HTR-8/SVneo (cell line): ENCODE measurements around the gene PCIF1.
"Not testable (repeated sequence)": the region's sequence is repeated elsewhere in the genome, so short reads cannot be mapped to it uniquely, and the experiment has no call there.

ENCODE experiments used
- DNase-seq: peaks from one replicate; pipeline ENCODE4 v3.0.0; 2011; ENCODE audit warnings: low spot score, mixed read lengths; ENCODE audit not compliant: insufficient read length
- FAIRE-seq: peaks from 2 replicates; lab custom pipeline; 2011; peaks lifted over from hg19 to GRCh38; lab: Jason Lieb, UNC

Gene PCIF1

DNA sequence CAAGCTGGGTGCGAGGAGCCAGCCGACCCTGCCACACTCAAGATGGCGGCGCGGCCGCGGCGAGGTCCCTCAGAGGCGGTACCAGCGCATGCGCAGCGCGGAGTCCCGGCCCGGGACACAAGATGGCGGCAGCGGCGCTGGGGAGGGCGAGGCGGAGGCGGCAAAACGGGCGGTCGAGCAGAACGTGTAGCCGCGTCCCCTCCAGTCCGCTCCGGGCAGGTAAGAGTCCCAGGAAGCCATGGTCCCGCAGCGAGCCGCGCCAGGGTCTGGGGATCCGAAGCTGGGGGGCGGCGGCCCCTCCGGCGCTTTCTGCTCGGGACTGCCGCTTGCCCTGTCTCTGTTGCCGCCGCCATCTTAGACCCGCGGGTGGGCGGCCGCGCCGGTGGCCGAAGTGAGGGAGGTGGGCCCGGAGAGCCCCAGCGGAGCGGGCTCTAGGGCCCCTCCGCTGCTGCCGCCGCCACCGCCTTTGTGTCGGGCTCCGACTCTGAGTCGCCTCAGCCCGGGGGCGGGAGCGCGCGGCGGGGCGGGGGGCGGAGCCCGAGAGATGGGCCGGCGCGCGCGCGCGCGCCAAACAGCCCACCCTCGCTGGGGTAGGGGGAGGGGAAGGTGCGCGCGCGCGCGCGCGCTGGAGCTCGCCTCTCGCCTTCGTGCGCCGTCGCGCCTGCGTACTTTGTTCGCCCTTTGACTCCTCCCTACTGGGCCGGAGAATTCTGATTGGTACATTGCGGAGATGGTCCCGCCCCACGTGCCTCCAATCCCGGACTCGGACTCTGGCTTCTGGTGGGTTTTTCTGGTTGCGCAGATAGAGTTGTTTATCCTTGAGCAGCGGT lies at the start of gene PCIF1:
Gene PCIF1, plus strand, starts transcription at position 98 of the 830 bp plus-strand sequence. CDS start 4,317 bp downstream, outside the sequence.
- DNase-seq (peak; percentile 100), FAIRE-seq (peak; percentile 98)

DNA sequence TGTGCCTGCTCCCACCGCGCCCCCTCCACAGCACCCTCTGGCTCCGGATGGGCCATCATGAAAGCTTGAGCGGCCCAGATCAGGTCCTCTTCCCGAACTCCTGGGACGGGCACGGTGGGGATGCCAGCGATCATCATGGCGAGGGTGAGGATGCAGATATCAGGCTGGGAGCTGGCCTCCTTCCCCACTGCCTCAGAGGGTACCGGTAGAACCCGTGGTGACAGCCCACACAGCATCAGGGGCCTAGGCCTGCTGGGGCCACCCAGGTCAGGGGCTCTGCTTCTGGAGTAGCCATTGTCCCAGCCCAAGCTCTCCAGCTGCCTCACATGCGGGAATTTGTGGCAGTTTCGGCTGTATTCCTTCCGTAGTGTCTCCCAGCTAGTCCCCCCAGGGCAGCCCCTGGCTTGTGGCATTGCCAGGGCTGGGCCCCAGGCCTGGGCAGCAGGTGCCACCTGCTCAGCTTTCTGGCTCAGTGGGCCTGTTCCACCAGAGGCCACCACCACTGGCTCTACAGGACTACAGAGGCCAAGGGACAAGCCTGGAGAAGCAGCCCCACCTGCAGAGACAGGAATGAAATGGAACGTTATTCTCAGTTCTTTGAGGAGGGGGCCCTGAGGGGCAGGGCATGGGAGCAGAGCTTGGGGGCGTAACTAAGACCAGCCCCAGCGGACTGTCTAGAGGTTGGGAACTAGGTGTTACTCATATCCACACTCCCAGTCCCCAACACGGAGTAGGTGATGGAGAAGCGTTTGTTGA lies 47.7 kb upstream of the PCIF1 start:
- FAIRE-seq (no peak), DNase-seq (no peak)

DNA sequence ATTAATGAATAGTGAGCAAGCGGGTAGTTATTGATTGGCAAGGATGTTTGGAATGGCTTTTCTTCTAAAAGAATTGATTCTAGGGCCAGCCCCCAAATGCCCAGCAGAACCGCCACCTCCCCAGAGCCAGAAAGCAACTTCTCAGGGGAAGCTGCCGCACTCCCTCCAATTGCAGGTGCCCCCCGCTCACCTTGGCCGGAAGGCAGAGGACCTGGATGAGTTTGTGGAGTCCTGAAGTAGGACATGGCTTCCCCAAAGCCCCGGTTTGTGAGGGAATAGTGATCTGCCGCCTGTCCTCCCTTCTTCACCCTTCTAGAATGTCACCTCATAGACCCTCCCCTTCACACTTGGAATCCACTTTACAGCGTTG lies 47.2 kb upstream of the PCIF1 start, which contains the start of gene SPATA25:
Gene SPATA25, minus strand, starts transcription at position 277 of the 370 bp plus-strand sequence. Its CDS starts 32 bp downstream, at position 245.
- DNase-seq = no peak
- no peak for FAIRE-seq

DNA sequence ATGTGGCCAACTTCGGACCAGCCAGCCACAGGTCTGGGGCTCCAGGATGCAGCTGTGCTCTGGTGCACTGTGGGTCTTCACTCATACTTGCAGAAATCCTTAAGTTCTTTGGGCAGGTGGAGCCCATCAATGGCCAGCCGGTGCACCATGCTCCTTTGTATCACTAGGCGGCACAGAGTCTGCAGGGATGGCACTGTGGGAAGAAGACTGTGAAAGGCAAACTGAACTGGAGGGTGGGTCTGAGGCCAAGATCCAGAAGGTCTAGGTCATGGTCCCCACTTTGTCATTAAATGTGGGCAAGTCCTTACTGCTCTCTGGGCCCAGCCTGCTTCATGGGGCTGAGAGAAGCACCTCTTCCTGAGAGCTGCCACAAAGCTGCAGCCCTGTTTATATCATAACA lies 45.8 kb upstream of the PCIF1 start:
- DNase-seq (no peak), FAIRE-seq (no peak)

DNA sequence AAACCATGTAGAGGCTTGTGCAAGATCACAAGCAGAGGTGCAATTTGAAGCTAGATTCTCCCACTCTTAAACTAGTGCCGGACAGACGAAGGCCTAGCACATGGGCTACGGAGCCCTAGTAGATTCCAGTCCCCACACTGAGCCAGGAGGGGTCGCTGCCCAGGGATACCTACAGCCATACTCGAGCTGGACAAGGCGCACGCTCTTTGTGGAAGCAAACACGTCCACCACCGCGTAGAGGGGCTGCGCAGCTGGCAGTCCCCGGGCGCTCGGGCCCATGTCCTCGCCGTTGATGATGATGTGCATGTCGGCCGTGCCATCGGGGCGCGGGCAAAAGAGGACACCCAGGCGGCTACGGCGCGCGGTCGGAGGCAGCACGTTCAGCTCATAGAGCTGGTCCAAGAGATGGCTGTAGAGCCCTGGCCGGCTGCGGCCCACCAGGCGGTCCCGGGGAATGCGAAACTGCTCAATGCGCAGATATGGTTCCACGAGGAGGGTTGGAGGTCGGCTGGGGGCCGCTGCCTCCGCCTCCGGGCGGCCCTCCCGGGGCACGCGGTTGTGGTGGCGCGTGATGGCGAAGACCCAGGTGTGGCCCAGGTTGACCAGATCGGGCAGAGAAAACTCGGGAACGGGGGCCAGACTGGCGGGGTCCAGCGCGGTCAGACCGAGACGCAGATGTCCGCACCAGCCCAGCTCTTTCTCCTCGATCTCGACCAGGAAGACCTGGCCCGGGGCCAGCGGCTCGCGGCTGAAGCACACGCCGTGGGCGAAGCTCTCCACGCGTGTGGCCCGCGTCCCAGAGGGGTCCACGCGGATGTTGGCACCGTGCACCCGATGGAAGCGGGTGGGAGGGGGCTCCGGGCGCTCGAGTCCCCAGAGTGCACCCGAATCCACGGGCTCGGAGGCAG lies 44.2 kb upstream of the PCIF1 start:
- no peak for DNase-seq
- peak; percentile 76 for FAIRE-seq

DNA sequence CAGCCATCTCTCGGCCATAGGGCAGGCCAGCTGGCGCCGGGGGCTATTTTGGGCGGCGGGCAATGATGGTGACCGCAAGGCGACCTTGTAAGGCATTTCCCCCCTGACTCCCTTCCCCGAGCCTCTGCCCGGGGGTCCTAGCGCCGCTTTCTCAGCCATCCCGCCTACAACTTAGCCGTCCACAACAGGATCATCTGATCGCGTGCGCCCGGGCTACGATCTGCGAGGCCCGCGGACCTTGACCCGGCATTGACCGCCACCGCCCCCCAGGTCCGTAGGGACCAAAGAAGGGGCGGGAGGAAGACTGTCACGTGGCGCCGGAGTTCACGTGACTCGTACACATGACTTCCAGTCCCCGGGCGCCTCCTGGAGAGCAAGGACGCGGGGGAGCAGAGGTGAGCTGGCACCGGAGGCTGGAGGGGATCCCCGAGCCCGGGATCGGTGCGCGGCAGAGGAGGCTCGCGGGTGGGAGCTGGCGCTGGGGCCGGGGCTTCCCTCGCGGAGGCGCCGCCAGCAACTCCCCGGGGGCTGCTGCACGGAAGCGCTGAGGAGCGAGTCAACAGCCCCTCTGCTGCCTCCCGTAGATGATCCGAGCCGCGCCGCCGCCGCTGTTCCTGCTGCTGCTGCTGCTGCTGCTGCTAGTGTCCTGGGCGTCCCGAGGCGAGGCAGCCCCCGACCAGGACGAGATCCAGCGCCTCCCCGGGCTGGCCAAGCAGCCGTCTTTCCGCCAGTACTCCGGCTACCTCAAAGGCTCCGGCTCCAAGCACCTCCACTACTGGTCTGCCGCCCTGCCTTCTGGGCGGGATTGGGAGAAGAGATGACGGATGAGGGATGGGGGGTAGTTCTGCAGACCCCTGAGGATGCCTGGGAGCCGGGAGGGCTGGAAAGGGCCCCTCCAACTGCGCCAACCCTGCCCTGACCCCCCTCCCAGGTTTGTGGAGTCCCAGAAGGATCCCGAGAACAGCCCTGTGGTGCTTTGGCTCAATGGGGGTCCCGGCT lies 43.2 kb upstream of the PCIF1 start, which contains the start of the genes CTSA and NEURL2:
Gene CTSA, plus strand, starts transcription at position 351 of the 999 bp plus-strand sequence. Its CDS starts 234 bp downstream, at position 585.
Gene NEURL2, minus strand, starts transcription at position 224 of the 999 bp plus-strand sequence. Its CDS starts 217 bp downstream, at position 7.
- DNase-seq = peak; percentile 100
- FAIRE-seq = peak; percentile 94

DNA sequence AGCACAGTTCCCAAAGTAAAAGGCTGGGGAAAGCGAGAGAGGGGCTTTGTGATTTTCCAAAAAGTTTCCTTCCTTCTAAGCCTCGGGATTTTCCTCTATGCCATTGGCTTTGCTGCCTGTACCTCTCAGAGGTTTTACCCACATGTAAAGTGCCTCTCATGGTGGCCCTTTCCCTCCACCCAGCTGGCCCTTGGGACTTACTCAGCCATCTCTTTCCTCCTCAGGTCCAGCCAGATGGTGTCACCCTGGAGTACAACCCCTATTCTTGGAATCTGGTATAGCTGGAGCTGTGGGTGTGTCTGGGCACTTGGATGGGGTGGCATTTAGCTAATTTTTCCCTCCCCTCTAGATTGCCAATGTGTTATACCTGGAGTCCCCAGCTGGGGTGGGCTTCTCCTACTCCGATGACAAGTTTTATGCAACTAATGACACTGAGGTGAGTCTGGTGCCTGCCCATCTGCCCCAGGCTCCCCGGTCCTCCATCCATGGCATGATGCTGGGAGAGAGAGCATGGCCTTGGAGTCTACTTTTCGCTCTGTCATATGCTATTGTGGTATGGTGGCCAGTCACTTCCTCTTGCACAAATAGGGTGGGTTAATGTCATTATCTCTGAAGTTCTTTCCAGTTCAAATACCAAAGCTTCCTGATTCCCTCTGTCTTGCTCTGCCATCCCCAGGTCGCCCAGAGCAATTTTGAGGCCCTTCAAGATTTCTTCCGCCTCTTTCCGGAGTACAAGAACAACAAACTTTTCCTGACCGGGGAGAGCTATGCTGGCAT lies 42.2 kb upstream of the PCIF1 start:
- DNase-seq (peak; percentile 73), FAIRE-seq (peak; percentile 79)

DNA sequence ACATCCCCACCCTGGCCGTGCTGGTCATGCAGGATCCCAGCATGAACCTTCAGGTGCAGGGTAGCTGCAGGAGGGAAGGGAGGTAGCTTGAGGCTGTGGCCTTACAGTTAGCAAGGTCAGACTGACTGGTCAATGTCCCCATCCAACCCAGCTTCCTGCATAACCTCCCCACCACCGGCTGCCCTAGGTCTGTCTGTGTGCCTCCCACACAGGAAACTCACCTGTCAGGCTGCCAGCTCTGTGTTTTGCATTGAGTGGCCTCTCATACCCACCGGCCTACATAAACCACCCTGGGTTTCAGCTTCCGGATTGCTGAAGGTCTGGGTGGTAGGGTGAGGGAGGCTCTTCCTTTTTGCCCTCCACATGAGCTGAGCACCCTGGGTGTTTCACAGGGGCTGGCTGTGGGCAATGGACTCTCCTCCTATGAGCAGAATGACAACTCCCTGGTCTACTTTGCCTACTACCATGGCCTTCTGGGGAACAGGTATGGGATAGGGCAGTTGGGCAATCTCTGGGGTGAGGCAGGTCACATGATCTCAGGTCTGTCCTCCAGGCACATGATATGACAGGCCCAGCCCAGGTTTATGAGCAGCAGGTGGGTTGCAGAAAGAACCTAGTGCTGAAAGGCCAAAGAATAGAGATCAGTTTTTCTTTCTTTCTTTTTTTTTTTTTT lies 41.5 kb upstream of the PCIF1 start:
- no peak for DNase-seq
- peak; percentile 36 for FAIRE-seq

DNA sequence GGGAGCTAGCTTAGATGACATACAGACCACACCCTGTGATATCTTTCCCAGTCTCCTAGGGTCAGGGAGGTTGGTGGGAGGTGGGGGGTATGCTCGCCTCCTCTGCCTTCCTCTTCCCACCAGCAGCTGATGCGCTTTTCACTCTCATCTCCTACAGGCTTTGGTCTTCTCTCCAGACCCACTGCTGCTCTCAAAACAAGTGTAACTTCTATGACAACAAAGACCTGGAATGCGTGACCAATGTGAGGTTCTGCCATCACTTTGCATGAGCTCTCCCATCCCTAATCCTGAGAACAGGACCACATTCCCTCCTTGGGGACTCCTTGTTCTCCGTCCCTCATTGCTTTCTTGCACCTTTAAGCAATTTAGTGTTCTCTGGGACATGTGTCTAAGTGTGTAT lies 40.7 kb upstream of the PCIF1 start:
- DNase-seq = no peak
- no peak for FAIRE-seq

DNA sequence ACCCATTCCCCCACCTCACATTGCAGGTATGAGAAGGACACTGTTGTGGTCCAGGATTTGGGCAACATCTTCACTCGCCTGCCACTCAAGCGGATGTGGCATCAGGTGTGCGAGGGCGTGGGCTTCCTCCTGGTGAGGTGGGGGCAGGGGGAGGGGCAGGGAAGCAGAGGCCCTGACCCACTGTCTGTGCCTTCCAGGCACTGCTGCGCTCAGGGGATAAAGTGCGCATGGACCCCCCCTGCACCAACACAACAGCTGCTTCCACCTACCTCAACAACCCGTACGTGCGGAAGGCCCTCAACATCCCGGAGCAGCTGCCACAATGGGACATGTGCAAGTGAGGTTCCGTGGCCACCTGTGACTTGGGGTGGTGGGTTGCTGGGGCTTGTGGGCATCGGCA lies 39.7 kb upstream of the PCIF1 start:
- DNase-seq (no peak), FAIRE-seq (no peak)

DNA sequence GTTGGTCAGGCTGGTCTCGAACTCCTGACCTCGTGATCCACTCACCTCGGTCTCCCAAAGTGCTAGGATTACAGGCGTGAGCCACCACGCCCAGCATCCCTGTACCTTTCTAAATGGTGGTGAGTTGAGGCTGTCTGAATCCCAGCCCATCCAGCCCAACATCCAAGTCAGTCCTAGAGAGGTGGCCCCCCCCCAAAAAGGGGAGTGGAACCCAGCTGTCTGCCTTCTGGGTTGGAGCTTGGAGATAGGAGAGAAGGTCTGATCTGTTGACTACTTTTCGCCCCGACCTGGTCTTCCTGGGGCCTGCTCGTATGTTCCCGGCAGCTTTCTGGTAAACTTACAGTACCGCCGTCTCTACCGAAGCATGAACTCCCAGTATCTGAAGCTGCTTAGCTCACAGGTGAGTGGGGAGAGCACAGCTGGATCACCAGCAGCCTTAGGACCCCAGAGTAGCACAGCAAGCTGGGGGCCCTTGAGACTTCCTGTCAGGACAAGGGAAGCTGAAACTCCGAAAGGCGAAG lies 37.8 kb upstream of the PCIF1 start:
- FAIRE-seq = no peak

DNA sequence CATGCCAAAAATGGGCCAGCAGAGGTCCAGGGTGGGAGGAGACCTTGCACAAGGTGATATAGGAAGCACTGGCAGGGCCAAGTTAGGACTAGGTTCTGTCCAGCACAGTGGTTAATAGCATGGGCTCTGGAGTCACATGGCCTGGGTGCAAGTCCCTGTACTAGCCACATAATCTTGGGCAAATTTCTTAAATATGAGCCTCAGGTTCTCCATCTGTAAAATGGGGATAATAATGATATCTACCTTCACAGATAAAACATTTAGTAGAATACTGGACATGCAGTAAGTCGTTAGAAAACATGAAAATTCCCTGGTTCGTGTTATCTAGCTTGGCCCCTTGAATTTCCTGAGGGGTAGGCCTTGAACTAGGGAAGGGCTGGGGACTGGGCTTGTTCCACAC lies 37.2 kb upstream of the PCIF1 start:
- no peak for DNase-seq
- FAIRE-seq = no peak

More for the DNA sequence above, 37.8 kb upstream of the PCIF1 start:
- no peak for DNase-seq

DNA sequence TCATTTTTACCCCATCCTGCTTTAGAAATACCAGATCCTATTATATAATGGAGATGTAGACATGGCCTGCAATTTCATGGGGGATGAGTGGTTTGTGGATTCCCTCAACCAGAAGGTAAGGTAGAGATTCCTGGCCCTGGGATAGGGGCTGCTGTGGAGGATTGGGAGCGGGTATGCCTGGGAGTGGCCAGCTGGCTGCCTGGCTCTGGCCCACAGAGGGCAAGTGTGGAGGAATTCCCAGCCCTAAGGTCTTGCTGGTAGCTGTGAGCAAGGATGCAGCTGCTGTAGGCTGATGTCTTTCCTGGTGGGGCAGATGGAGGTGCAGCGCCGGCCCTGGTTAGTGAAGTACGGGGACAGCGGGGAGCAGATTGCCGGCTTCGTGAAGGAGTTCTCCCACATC lies 36.8 kb upstream of the PCIF1 start:
- FAIRE-seq = no peak
- DNase-seq = no peak

DNA sequence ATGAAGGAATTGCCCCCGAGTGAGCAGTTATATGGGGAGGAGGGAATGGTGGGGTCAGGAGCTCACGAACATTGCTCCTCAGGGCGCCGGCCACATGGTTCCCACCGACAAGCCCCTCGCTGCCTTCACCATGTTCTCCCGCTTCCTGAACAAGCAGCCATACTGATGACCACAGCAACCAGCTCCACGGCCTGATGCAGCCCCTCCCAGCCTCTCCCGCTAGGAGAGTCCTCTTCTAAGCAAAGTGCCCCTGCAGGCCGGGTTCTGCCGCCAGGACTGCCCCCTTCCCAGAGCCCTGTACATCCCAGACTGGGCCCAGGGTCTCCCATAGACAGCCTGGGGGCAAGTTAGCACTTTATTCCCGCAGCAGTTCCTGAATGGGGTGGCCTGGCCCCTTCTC lies 36.2 kb upstream of the PCIF1 start:
- DNase-seq (no peak), FAIRE-seq (no peak)

DNA sequence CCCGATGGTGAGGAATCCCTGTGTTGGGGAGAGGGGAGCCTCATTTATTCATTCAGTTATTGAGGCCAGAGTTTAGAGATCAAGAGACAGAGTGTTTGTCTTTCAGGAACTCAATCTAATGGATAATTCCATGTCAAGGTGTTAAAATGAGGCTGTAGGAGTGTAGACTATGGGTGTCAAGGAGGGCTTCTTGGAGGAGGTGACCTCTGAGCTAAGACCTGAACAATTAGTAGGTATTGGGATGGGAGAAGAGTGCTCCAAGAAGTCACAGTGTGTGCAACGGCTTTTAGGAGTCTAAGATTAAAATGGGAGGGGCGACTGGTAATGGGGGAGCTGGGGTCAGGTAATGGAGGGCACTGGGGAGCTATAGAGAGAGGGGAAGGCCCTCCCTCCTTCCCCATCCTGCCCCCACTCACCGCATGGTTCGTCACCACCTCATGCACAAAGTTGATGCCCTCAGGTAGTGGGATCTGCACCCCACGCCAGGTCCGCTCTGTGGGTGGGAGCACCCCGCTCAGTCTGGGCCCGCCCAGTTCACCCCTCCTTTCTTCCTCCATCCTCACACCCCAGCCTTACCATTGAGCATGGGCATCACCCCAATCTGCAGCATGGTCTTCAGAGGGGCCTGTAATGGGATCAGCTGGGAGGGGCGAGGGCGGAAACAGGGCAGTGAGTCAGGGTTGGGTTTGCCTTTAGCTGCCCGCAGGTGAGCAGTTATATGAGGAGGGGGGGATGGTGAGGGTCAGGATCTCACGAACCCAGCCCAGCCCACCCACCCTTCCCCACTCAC lies 35.2 kb upstream of the PCIF1 start:
- DNase-seq (no peak), FAIRE-seq (peak; percentile 46)

DNA sequence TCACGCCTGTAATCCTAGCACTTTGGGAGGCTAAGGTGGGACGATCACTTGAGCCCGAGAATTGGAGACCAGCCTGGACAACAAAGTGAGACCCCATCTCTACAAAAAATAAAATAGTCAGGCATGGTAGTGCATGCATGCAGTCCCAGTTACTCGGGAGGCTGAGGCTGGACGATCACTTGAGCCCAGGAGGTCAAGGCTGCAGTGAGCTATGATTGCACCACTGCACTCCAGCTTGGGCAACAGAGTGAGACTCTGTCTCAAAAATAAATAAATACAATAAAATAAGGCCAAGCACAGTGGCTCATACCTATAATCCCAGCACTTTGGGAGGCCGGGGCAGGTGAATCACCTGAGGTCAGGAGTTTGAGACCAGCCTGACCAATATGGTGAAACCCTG lies 33.2 kb upstream of the PCIF1 start:
- not testable (repeated sequence) for FAIRE-seq, DNase-seq
